GM20431 (cell line): ENCODE results near the gene HMGN1.

Experiments
- in situ Hi-C: fragments of 300-500 bp; cut with MseI, MboI; formaldehyde crosslinking; loops from one replicate; pipeline ENCODE4 v1.15.0; 2020; ENCODE audit warnings: low sequenced_read_pairs; ENCODE audit not compliant: unreplicated experiment

HMGN1 gene

GRCh38 chr21:39313042-39313570, 35.8 kb downstream of the HMGN1 start:
- in situ Hi-C loops: no loop called here

DNA sequence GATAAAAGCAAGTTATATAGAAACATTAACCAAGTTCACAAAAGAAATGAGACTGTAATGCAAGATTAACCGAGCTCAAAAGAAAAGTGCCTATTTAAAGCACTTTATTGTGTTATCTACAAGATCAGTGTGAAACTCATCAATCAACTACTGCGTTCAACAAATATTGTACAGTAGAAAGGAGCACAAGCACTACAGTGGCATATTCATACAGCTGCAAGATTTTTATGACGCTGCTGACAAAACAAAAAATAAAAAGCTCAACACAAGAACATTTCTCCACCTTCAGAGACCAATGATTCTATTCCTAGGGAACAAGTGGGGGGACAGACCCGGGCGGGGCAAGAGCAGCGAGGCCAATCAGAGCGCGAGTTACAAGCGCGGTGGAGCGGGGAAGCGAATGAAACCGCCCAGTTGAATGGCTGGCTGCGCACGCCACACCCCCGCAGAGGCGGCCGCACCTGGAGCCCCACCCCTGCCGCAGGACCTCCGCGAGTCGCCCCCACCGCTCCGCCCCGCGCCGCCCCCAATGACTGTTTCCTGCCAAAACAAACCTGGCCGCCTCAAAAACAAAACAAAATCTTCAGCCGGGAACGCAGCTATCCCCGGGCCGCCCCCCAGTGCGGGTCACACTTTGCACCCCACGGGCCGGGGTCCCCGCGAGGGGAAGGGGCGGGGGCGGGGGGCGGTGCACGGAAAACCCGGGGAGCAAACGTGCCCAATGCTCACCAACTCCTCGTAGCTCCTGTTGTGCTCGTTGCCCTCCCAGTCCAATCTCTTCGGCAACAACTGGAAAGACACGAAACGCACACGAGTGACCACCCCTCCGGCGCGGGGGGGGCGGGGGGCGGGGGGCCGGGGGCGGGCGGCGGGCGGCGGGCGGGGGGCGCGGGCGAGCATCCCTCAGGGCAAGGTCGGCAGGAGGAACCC, 36.5 kb downstream of the HMGN1 start:
- in situ Hi-C loops: no loop called here

DNA sequence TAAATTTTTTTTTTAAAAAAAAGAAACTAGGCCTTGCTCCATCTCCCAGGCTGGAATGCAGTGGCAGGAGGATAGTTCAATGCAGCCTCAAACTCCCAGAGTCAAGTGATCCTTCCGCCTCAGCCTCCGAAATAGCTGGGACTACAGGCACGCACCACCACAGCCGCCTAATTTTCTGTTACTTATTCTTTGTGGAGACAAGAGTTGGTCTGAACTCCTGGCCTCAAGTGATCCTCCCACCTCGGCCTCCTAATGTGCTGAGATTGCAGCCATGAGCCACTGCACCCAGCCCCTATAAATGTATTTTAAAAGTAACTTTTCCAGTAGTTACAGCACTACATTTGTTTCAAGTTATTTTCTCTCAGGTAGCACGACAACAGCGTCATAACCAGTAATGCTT, 37.7 kb downstream of the HMGN1 start:
- in situ Hi-C loops: no loop called here

DNA sequence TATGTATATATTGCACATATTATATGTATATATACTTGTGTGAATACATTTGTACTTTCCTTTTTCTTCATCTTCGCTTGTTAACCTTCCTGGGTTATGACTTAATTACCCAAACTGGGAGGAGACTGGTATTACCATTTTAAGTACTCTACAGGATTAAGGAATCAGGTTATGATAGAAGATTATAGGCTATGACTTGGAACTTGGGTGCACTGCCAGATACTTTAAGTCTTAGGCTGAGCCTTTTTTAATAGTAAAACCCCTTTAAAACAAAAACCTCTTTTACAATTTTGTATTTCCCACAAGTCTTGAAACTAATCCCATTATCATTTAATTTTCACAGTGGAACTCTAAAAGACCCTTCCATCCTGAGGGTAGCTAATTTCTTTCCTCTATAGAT, 41.4 kb downstream of the HMGN1 start:
- in situ Hi-C loops: no loop called here

GRCh38 chr21:39300587-39300986, 48.3 kb downstream of the HMGN1 start:
- in situ Hi-C loops: no loop called here

DNA sequence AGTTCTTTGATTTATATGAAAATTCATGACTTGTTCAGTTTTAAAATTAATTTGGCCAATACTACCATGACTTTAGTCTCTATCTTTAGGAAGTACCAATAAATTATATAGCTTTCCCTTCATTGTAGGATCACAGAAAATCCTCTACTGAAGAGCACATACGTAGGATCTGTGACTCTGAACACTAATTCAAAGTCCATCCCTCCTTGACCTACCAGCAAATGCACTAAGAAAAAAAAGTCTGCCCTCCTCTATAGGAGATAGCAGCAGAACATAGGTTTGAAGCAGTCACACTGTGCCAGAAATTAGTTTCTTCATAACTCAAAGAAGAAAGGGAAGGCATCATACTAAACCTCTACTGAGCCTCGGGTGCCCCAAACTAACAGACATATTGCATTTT, 52.0 kb downstream of the HMGN1 start:
- in situ Hi-C loops: no loop called here
